ENCODE measurements around the gene ZC3H10. TPM values are rescaled to one million over a fixed set of nuclear protein-coding genes. Genes with fewer than 3 reads are reported as not detected.

The ZC3H10 gene
- total RNA-seq, 2 donors from 2014 or later = 0.99 to 11.2 TPM

- peaks cover 9% of the 10 kb centered on the region for H3K4me1 ChIP-seq
- H3K4me3 ChIP-seq = no peak overlapping the region
- H3K36me3 ChIP-seq (replicated peaks in 1 of 2; ENCODE audit: insufficient read depth in 1 of 2, low read depth in 2 of 2) = peaks cover 18 to 35% of the 10 kb centered on the region in 2 donors
- no peaks in the 10 kb centered on the region for H3K9me3 ChIP-seq
- H3K27me3 ChIP-seq = no peaks in the 10 kb centered on the region
- H3K27ac ChIP-seq = no peak overlapping the region
- intact Hi-C loops (cut with DNase I) = no loop called here
- no peak for TF ChIP-seq POLR2A (IDR thresholded peaks at IDR 0.05)
- TF ChIP-seq CTCF (IDR thresholded peaks at IDR 0.05) = no peak
- WGBS, 2 donors = 96% methylated on average over 6 of the region's 6 CpGs
- DNase-seq (no peak), ATAC-seq (no peak)
Observed at GRCh38 chr12:56134897-56135296, 16.8 kb downstream of the ZC3H10 start.

DNA sequence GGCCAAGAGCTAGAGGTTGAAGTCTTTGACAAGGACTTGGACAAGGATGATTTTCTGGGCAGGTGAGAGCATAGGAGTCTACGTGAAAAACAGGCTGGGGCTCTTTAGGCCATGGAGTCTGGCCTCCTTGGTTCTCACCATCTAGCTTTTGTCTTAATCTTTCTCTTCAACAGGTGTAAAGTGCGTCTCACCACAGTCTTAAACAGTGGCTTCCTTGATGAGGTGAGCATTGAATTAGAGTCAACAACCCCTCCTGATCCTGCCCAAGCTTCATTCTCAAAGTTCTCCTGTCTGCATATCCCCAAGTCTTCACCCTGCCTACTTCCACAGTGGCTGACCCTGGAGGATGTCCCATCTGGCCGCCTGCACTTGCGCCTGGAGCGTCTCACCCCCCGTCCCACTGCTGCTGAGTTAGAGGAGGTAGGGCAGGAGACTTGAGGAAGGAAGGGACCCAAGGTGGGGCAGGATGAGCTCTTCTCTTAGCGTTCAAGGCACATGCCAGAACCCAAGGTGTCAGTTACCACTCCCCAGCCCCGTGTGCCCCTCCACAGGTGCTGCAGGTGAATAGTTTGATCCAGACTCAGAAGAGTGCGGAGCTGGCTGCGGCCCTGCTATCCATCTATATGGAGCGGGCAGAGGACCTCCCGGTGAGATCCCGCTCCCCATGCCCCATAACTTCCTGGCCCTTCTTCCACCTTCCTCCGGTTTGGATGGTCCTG lies 19.9 kb downstream of the ZC3H10 start:
- DNase-seq (no peak), ATAC-seq (no peak)
- H3K36me3 ChIP-seq (replicated peaks in 1 of 2; ENCODE audit: insufficient read depth in 1 of 2, low read depth in 2 of 2) = peaks cover 18 to 45% of the 10 kb centered on the region in 2 donors
- H3K27me3 ChIP-seq = no peaks in the 10 kb centered on the region
- no peaks in the 10 kb centered on the region for H3K4me1 ChIP-seq
- 91 to 92% methylated on average over 8 to 14 of the region's 14 CpGs for WGBS, 2 donors
- TF ChIP-seq CTCF (IDR thresholded peaks at IDR 0.05) (no peak), POLR2A (IDR thresholded peaks at IDR 0.05) (no peak)
- no peak overlapping the region for H3K27ac ChIP-seq
- no peaks in the 10 kb centered on the region for H3K9me3 ChIP-seq
- intact Hi-C loops (cut with DNase I) = no loop called here
- H3K4me3 ChIP-seq = no peak overlapping the region

DNA sequence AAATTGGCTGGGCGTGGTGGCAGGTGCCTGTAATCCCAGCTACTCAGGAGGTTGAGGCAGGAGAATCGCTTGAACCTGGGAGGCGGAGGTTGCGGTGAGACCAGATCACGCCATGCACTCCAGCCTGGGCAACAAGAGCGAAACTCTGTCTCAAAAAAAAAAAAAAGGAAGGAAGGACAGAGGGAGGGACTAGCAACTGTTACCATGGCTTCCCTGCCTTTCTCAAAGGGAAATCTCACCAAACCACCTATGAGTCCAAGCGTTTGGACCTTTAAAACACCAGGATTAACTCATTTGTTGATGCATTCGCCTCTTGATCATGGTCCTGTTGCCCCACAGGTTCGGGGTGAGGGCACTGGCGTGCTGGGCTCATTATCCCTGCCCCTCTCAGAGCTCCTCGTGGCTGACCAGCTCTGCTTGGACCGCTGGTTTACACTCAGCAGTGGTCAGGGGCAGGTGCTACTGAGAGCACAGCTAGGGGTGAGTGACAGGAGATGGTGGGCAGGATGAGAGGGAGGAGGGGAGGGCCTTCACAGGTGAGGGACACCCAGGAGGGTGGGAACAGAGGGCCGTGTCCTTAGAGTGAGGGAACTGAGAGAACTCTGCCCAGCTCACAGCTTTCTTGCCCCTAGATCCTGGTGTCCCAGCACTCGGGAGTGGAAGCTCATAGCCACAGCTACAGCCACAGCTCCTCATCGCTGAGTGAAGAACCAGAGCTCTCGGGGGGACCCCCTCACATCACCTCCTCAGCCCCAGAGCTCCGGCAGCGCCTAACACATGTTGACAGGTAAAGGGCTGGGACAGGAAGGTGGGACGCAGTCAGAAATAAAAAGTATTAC lies 24.1 kb downstream of the ZC3H10 start:
- DNase-seq = no peak
- Histone ChIP-seq H3K27ac (no peak overlapping the region), H3K9me3 (no peaks in the 10 kb centered on the region), H3K4me1 (peaks cover 12% of the 10 kb centered on the region), H3K4me3 (no peak overlapping the region), H3K27me3 (no peaks in the 10 kb centered on the region), H3K36me3 (replicated peaks in 1 of 2; ENCODE audit: insufficient read depth in 1 of 2, low read depth in 2 of 2) (peaks cover 18 to 47% of the 10 kb centered on the region in 2 donors)
- WGBS, 2 donors = 85 to 89% methylated on average over 16 to 17 of the region's 19 CpGs
- intact Hi-C loops (cut with DNase I) = no loop called here
- TF ChIP-seq POLR2A (IDR thresholded peaks at IDR 0.05) (no peak), CTCF (IDR thresholded peaks at IDR 0.05) (no peak)
- ATAC-seq = no peak

- Histone ChIP-seq H3K9me3 (no peaks in the 10 kb centered on the region), H3K27ac (no peak overlapping the region), H3K36me3 (replicated peaks in 1 of 2; ENCODE audit: insufficient read depth in 1 of 2, low read depth in 2 of 2) (peaks cover 15 to 37% of the 10 kb centered on the region in 2 donors), H3K4me1 (peaks cover 17% of the 10 kb centered on the region), H3K4me3 (no peak overlapping the region), H3K27me3 (no peaks in the 10 kb centered on the region)
- no peak for DNase-seq
- TF ChIP-seq POLR2A (IDR thresholded peaks at IDR 0.05) = no peak
- TF ChIP-seq CTCF (IDR thresholded peaks at IDR 0.05) = no peak
- WGBS, 2 donors = 80 to 84% methylated on average over 4 of the region's 4 CpGs
- ATAC-seq = no peak
- intact Hi-C loops (cut with DNase I) = no loop called here
Observed at GRCh38 chr12:56143217-56143616, 25.2 kb downstream of the ZC3H10 start.

All from body of pancreas (tissue), 4 donors.